CD4-positive, alpha-beta T cell (primary cell): ENCODE data around the gene PIWIL4. TPM values are rescaled to one million over a fixed set of nuclear protein-coding genes. Genes with fewer than 3 reads are reported as not detected.

Experiments
- ATAC-seq: fragments of 200-7000 bp; cut with Tn5 transposase; one replicate; pipeline ENCODE4 v1.10.0; 2022; ENCODE audit warnings: mild to moderate bottlenecking; ENCODE audit not compliant: poor library complexity
- CTCF ChIA-PET: fragments of 350-600 bp; sonication (Branson Sonifier 250); formaldehyde crosslinking; loops from one replicate; lab custom pipeline; 2021; ENCODE audit warnings: antibody characterized with exemption, inconsistent platforms; lab: Charles Lee
- POLR2A ChIA-PET: fragments of 350-600 bp; sonication (Branson Sonifier 250); formaldehyde crosslinking; loops from one replicate; lab custom pipeline; 2021; ENCODE audit warnings: antibody characterized with exemption, inconsistent platforms; lab: Charles Lee
- DNase-seq, 14 experiments: peaks; one replicate each; pipeline ENCODE4 v3.0.0-alpha.2; 2013 to 2020; ENCODE audit warnings: mixed read lengths in 2 of 14
- H3K27ac ChIP-seq, 2 donors: one replicate each; pipeline versions ENCODE4 v1.5.1 to v1.7.0; 2013; ENCODE audit warnings: low read length in 2 of 2, low read depth in 1 of 2, mild to moderate bottlenecking in 1 of 2
- H3K27me3 ChIP-seq, 2 experiments: 1 replicate in 1 of 2; 2 replicates in 1 of 2; pipeline versions ENCODE4 v1.6.1 to v1.7.0; 2013; ENCODE audit warnings: low read length in 2 of 2, control low read depth in 1 of 2, mild to moderate bottlenecking in 1 of 2, moderate library complexity in 1 of 2; ENCODE audit not compliant: insufficient read depth in 2 of 2, control insufficient read depth in 1 of 2
- H3K36me3 ChIP-seq: one replicate; pipeline ENCODE4 v1.6.1; 2013; ENCODE audit warnings: low read length, control low read depth; ENCODE audit not compliant: insufficient read depth
- H3K4me1 ChIP-seq: one replicate; pipeline ENCODE4 v1.6.1; 2013; ENCODE audit warnings: low read length, control low read depth; ENCODE audit not compliant: insufficient read depth
- H3K4me3 ChIP-seq: one replicate; pipeline ENCODE4 v1.5.1; 2013; ENCODE audit warnings: mild to moderate bottlenecking, low read length, moderate library complexity
- H3K9me3 ChIP-seq, 2 experiments: 1 replicate in 1 of 2; 2 replicates in 1 of 2; pipeline versions ENCODE4 v1.6.1 to v1.7.0; 2013; ENCODE audit warnings: low read length in 2 of 2, mild to moderate bottlenecking in 2 of 2, control low read depth in 1 of 2, moderate library complexity in 1 of 2; ENCODE audit not compliant: control insufficient read depth in 1 of 2, insufficient read depth in 1 of 2
- H3K27ac Mint-ChIP-seq: one replicate; pipeline ENCODE4 v1.8.0; 2020; ENCODE audit warnings: mixed read lengths
- H3K27me3 Mint-ChIP-seq: one replicate; pipeline ENCODE4 v1.8.0; 2021; ENCODE audit warnings: mixed read lengths
- H3K36me3 Mint-ChIP-seq: one replicate; pipeline ENCODE4 v1.8.0; 2021; ENCODE audit warnings: low read depth, mixed read lengths
- H3K4me1 Mint-ChIP-seq: one replicate; pipeline ENCODE4 v1.8.0; 2021; ENCODE audit warnings: low read depth, mixed read lengths
- H3K4me3 Mint-ChIP-seq: one replicate; pipeline ENCODE4 v1.8.0; 2020; ENCODE audit warnings: mild to moderate bottlenecking, mixed read lengths
- H3K9me3 Mint-ChIP-seq: one replicate; pipeline ENCODE4 v1.8.0; 2020; ENCODE audit warnings: mixed read lengths
- intact Hi-C, 2 experiments: fragments of 100-400 bp; cut with DNase I in 1 of 2; cut with micrococcal nuclease in 1 of 2; formaldehyde crosslinking; loops; one replicate each; pipeline versions ENCODE4 v1.15.1 to v1.9.0; 2023 to 2025; cut with DNase I, micrococcal nuclease
- total RNA-seq, 174 experiments: library from RNA in 2 of 174; stranded (reverse) in 2 of 174; gene quantifications; one replicate each; pipeline ENCODE4 v1.2.3 and lab custom pipeline; 2021 to 2026
- TF ChIP-seq, protein P1 (sequence below): fragments of 200-600 bp; IDR thresholded peaks from one replicate; pipeline ENCODE4 v1.8.0; 2022; ENCODE audit warnings: antibody characterized with exemption, mild to moderate bottlenecking

Gene PIWIL4
- total RNA-seq, 2 experiments from 2014 or later = 1.3 to 1.4 TPM

DNA sequence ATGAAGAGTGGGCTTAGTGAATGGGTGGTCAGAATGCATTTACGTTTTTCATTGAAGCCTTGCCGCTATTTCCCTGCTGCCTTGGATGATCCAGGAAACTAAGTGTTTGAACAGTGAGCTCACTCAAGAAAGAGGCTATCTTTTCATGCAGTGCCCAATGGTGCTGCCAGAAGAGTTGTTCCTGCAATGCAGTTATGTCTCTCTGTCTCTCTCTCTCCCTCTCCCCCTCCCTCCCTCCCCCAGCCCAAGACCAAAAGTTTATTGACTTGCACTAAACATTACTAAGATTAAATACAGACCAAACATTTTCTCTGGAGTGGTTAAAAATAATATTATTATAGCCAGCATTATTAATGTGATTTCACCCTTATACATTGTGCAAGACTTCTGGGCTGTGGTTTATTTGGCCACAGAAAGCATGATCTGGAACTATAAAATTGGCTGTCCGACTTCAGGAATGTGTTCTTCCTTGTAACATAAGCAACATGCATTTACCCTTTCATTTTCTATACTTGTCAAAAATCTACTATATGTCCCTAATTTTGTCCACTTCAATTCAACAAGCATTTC is 30.1 kb upstream of the PIWIL4 start:
- no peak for ATAC-seq
- no peaks in the 10 kb centered on the region for H3K27me3 ChIP-seq
- no peak for DNase-seq
- Mint-ChIP-seq H3K4me3 (no peak overlapping the region), H3K9me3 (no peaks in the 10 kb centered on the region), H3K36me3 (no peaks in the 10 kb centered on the region), H3K4me1 (no peaks in the 10 kb centered on the region), H3K27ac (no peak overlapping the region), H3K27me3 (peaks cover 38% of the 10 kb centered on the region)
- no peaks in the 10 kb centered on the region for H3K4me1 ChIP-seq
- no peak overlapping the region for H3K27ac ChIP-seq
- no peaks in the 10 kb centered on the region for H3K36me3 ChIP-seq
- no peaks in the 10 kb centered on the region for H3K9me3 ChIP-seq
- ChIA-PET CTCF (interaction anchor here (1.6 kb wide), 1 partner anchor 12 kb away, joined by 5 read pairs; no protein-coding TSS in a partner anchor), POLR2A (interaction anchor here (0.6 kb wide), 1 partner anchor 473 kb away, joined by 3 read pairs; no protein-coding TSS in a partner anchor)
- TF ChIP-seq, protein P1, sequence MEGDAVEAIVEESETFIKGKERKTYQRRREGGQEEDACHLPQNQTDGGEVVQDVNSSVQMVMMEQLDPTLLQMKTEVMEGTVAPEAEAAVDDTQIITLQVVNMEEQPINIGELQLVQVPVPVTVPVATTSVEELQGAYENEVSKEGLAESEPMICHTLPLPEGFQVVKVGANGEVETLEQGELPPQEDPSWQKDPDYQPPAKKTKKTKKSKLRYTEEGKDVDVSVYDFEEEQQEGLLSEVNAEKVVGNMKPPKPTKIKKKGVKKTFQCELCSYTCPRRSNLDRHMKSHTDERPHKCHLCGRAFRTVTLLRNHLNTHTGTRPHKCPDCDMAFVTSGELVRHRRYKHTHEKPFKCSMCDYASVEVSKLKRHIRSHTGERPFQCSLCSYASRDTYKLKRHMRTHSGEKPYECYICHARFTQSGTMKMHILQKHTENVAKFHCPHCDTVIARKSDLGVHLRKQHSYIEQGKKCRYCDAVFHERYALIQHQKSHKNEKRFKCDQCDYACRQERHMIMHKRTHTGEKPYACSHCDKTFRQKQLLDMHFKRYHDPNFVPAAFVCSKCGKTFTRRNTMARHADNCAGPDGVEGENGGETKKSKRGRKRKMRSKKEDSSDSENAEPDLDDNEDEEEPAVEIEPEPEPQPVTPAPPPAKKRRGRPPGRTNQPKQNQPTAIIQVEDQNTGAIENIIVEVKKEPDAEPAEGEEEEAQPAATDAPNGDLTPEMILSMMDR = no peak
- intact Hi-C loops = no loop called here
- no peak overlapping the region for H3K4me3 ChIP-seq

- intact Hi-C loops = no loop called here
- no peaks in the 10 kb centered on the region for H3K27me3 ChIP-seq
- ChIA-PET POLR2A (no interaction called here), CTCF (no interaction called here)
- Mint-ChIP-seq H3K4me3 (no peak overlapping the region), H3K27me3 (peaks cover 26% of the 10 kb centered on the region), H3K4me1 (peaks cover 14% of the 10 kb centered on the region), H3K9me3 (no peaks in the 10 kb centered on the region), H3K27ac (no peak overlapping the region), H3K36me3 (peaks cover 4% of the 10 kb centered on the region)
- ATAC-seq = no peak
- H3K9me3 ChIP-seq = no peaks in the 10 kb centered on the region
- TF ChIP-seq, protein P1 = no peak
- DNase-seq = no peak
- no peaks in the 10 kb centered on the region for H3K36me3 ChIP-seq
- H3K4me1 ChIP-seq = peaks cover 9% of the 10 kb centered on the region
- H3K4me3 ChIP-seq = no peak overlapping the region
- no peak overlapping the region for H3K27ac ChIP-seq
Measured at GRCh38 chr11:94539420-94539819, 27.7 kb upstream of the PIWIL4 start.

DNA sequence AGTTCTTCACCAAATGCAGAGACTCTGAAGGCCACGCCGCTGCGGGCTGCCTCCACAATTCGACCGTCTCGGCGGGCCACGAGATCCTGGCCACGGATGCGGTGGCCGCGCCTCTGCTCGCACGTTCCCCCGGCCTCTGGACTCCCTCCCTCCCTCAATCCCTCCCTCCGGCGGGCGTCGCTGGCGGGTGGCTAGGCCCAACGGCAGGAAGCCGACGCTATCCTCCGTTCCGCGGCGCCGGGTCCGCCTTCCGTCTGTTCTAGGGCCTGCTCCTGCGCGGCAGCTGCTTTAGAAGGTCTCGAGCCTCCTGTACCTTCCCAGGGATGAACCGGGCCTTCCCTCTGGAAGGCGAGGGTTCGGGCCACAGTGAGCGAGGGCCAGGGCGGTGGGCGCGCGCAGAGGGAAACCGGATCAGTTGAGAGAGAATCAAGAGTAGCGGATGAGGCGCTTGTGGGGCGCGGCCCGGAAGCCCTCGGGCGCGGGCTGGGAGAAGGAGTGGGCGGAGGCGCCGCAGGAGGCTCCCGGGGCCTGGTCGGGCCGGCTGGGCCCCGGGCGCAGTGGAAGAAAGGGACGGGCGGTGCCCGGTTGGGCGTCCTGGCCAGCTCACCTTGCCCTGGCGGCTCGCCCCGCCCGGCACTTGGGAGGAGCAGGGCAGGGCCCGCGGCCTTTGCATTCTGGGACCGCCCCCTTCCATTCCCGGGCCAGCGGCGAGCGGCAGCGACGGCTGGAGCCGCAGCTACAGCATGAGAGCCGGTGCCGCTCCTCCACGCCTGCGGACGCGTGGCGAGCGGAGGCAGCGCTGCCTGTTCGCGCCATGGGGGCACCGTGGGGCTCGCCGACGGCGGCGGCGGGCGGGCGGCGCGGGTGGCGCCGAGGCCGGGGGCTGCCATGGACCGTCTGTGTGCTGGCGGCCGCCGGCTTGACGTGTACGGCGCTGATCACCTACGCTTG is 23.2 kb upstream of the PIWIL4 start, which contains the start of gene FUT4:
Gene FUT4, plus strand, starts transcription at position 227 of the 951 bp plus-strand sequence. Its CDS starts 213 bp downstream, at position 440.
- CTCF ChIA-PET = no interaction called here

More for the DNA sequence above, 23.2 kb upstream of the PIWIL4 start, which contains the start of gene FUT4:
- POLR2A ChIA-PET = interaction anchor here (1.0 to 2.1 kb wide), 8 partner anchors 50 to 1247 kb away, joined by 3 to 10 read pairs (median 4); partner anchors contain the start of genes ANKRD49, CEP57, CWC15 and ENDOD1
- Mint-ChIP-seq H3K9me3 (no peaks in the 10 kb centered on the region), H3K27me3 (no peaks in the 10 kb centered on the region), H3K4me3 (peak within 1 kb of the TSS; percentile 99), H3K27ac (peak within 1 kb of the TSS; percentile 95), H3K4me1 (peaks cover 51% of the 10 kb centered on the region), H3K36me3 (peaks cover 4% of the 10 kb centered on the region)
- H3K27me3 ChIP-seq = no peaks in the 10 kb centered on the region
- TF ChIP-seq, protein P1 = peak; percentile 5
- H3K4me1 ChIP-seq = peaks cover 33% of the 10 kb centered on the region
- H3K36me3 ChIP-seq = no peaks in the 10 kb centered on the region
- peak within 1 kb of the TSS; percentile 61 to 93 for H3K27ac ChIP-seq
- intact Hi-C loops = loop anchor here in 1 of 2 experiments (5.0 kb wide), 3 partner anchors 47 to 1248 kb away; partner anchors contain the start of genes CEP57, CWC15 and KDM4D
- H3K4me3 ChIP-seq = peak within 1 kb of the TSS; percentile 82
- no peaks in the 10 kb centered on the region for H3K9me3 ChIP-seq
- ATAC-seq = peak; percentile 79
- DNase-seq = peak; percentile 46 to 84 (median 62)
